ENCODE measurements around the gene BCKDK. TPM values are rescaled to one million over a fixed set of nuclear protein-coding genes. Genes with fewer than 3 reads are reported as not detected.

The BCKDK gene
- total RNA-seq, 1 experiment from 2014 or later = 57.0 TPM

GRCh38 chr16:31063495-31063842 lies 44.7 kb upstream of the BCKDK start:
- H3K9ac ChIP-seq (ENCODE audit: extremely low read depth, insufficient read length, low read length) = no peak overlapping the region
- WGBS (ENCODE audit: extremely low coverage, insufficient read length, low lambda C conversion rate) = no CpG with 5 or more reads among the region's 9 CpGs
- H3K27ac Mint-ChIP-seq = peak overlapping the region in 2 of 3 experiments; percentile 23 to 39; a peak in 1 of 7 replicates

More at GRCh38 chr16:31063495-31063842, 44.7 kb upstream of the BCKDK start:
- no peak overlapping the region for H2BK20ac ChIP-seq (ENCODE audit: low read depth, low read length, poor library complexity, severe bottlenecking)
- H2BK12ac ChIP-seq (ENCODE audit: insufficient read length, low read depth, low read length) = no peak overlapping the region
- H3K27ac ChIP-seq (ENCODE audit: insufficient read length, low read depth, low read length) = no peak overlapping the region
- H3K4ac ChIP-seq (ENCODE audit: low read depth, low read length) = no peak overlapping the region
- no peak overlapping the region for H3K23ac ChIP-seq (ENCODE audit: insufficient read length, low read depth, low read length)
- H3K9me3 ChIP-seq (ENCODE audit: control insufficient read depth, low read depth, low read length) = no peaks in the 10 kb centered on the region
- H3K79me2 ChIP-seq (ENCODE audit: insufficient read depth, low read length) = peaks cover 7% of the 10 kb centered on the region; the same call in 1 of the 2 replicates
- no peak overlapping the region for H4K91ac ChIP-seq (ENCODE audit: insufficient read length, low read depth, low read length)
- Mint-ChIP-seq H3K27me3 (ENCODE audit: low read depth) (no peaks in the 10 kb centered on the region), H3K4me1 (no peaks in the 10 kb centered on the region), H3K4me3 (no peak overlapping the region), H3K36me3 (ENCODE audit: insufficient read depth in 1 of 3, low read depth in 3 of 3) (peaks cover 22 to 51% (median 40%) of the 10 kb centered on the region in 3 experiments), H3K9me3 (no peaks in the 10 kb centered on the region)
- no peak overlapping the region for H2BK5ac ChIP-seq (ENCODE audit: insufficient read length, low read length)
- no peaks in the 10 kb centered on the region for H3K23me2 ChIP-seq (ENCODE audit: insufficient read length, low read depth, low read length, poor library complexity, severe bottlenecking)
- no peaks in the 10 kb centered on the region for H4K20me1 ChIP-seq (ENCODE audit: control insufficient read depth, insufficient read depth, insufficient read length)
- no peak overlapping the region for H4K8ac ChIP-seq (replicated peaks; ENCODE audit: insufficient read length, low read depth, low read length)
- no peak overlapping the region for H3K4me2 ChIP-seq (ENCODE audit: insufficient read depth, insufficient read length, low read length)
- H3K14ac ChIP-seq (ENCODE audit: insufficient read depth, low read length) = no peak overlapping the region
- H3K18ac ChIP-seq (ENCODE audit: insufficient read length, low read depth, low read length) = no peak overlapping the region
- H2AFZ ChIP-seq (ENCODE audit: low read length) = no peak overlapping the region
- no peak overlapping the region for H3K56ac ChIP-seq (ENCODE audit: insufficient read length, low read depth, low read length)
- DNase-seq = peak; percentile 55
- no peak overlapping the region for H2AK5ac ChIP-seq (ENCODE audit: insufficient read length, low read length)
- no peak overlapping the region for H2BK120ac ChIP-seq (ENCODE audit: low read depth, low read length, poor library complexity, severe bottlenecking)
- peaks cover 4% of the 10 kb centered on the region for H3K79me1 ChIP-seq (ENCODE audit: insufficient read depth, low read depth, low read length, poor library complexity, severe bottlenecking)
- no peak overlapping the region for H2BK15ac ChIP-seq (ENCODE audit: low read depth, low read length)
- no peaks in the 10 kb centered on the region for H3K27me3 ChIP-seq (ENCODE audit: insufficient read depth, low read length)
- TF ChIP-seq CTCF (conservative IDR thresholded peaks at IDR 0.05) = no peak
- H3T11ph ChIP-seq (ENCODE audit: low read length) = no peak overlapping the region
- H3K4me1 ChIP-seq (ENCODE audit: insufficient read depth, low read length) = no peaks in the 10 kb centered on the region
- H4K5ac ChIP-seq (ENCODE audit: insufficient read length, low read depth, low read length) = no peak overlapping the region

All from H9 (cell line).